A549 (cell line): ENCODE measurements around the gene PBX2. TPM values are rescaled to one million over a fixed set of nuclear protein-coding genes. Genes with fewer than 3 reads are reported as not detected.
"Not testable (repeated sequence)": the region's sequence is repeated elsewhere in the genome, so short reads cannot be mapped to it uniquely, and the experiment has no call there.

Source experiments
- ATAC-seq, 2 experiments: fragments of 200-7000 bp in 1 of 2; fragments of >200 bp in 1 of 2; cut with Nextera tagmentation in 1 of 2; cut with Tn5 transposase in 1 of 2; 3 replicates each; pipeline versions ENCODE4 v1.8.0 to v1.9.1; 2018 to 2020; ENCODE audit warnings: mild to moderate bottlenecking in 1 of 2, moderate library complexity in 1 of 2
- CTCF ChIA-PET: fragments of 300-600 bp; sonication (Branson Sonifier 250); formaldehyde crosslinking; extraction: SDS; loops from one replicate; lab custom pipeline; 2021; ENCODE audit warnings: antibody characterized with exemption, inconsistent platforms; lab: Yijun Ruan, JAX
- POLR2A ChIA-PET: fragments of 350-600 bp; formaldehyde crosslinking; extraction: SDS; loops from one replicate; lab custom pipeline; 2021; ENCODE audit warnings: antibody characterized with exemption, inconsistent platforms; lab: Yijun Ruan, JAX
- DNase-seq, 2 experiments: peaks; one replicate each; pipeline versions ENCODE4 v3.0.0 to v3.0.0-alpha.2; 2011 to 2016; ENCODE audit warnings: low read depth in 1 of 2, low spot score in 1 of 2
- FAIRE-seq: peaks from 2 replicates; lab custom pipeline; 2011; peaks lifted over from hg19 to GRCh38; lab: Jason Lieb, UNC
- H3K27ac ChIP-seq, 2 experiments: fragments of >200 bp; sonication (Bioruptor Twin); formaldehyde crosslinking; 3 replicates each; pipeline ENCODE4 v1.5.1; 2016 to 2017
- H3K4me1 ChIP-seq: fragments of >200 bp; sonication (Bioruptor Twin); formaldehyde crosslinking; 3 replicates; pipeline ENCODE4 v1.6.1; 2016
- H3K4me2 ChIP-seq: fragments of >200 bp; sonication (Bioruptor Twin); formaldehyde crosslinking; 3 replicates; pipeline ENCODE4 v1.6.1; 2016
- H3K4me3 ChIP-seq: fragments of >200 bp; sonication (Bioruptor Twin); formaldehyde crosslinking; 3 replicates; pipeline ENCODE4 v1.5.1; 2016
- H3K9me3 ChIP-seq: fragments of >200 bp; sonication (Bioruptor Twin); formaldehyde crosslinking; 3 replicates; pipeline ENCODE4 v1.6.1; 2016
- CBX2 ChIP-seq: fragments of 200-600 bp; sonication (generic); IDR thresholded peaks from 2 replicates; pipeline ENCODE4 v1.6.1; 2016; ENCODE audit warnings: low read depth, mild to moderate bottlenecking, borderline replicate concordance
- CBX8 ChIP-seq: fragments of 200-600 bp; sonication (generic); IDR thresholded peaks from 2 replicates; pipeline ENCODE4 v1.6.1; 2016
- EP300 ChIP-seq, 2 experiments: fragments of >200 bp; sonication (Bioruptor Twin); formaldehyde crosslinking; IDR thresholded peaks; 2 replicates in 1 of 2; 3 replicates in 1 of 2; pipeline ENCODE4 v1.6.1; 2016 to 2017
- JUN ChIP-seq, 2 experiments: fragments of >200 bp; sonication (Bioruptor Twin); formaldehyde crosslinking; IDR thresholded peaks; 2 replicates in 1 of 2; 3 replicates in 1 of 2; pipeline ENCODE4 v1.6.1; 2016 to 2017
- MAFK ChIP-seq: fragments of 450-650 bp; IDR thresholded peaks from 2 replicates; pipeline ENCODE4 v1.6.1; 2014; ENCODE audit not compliant: partially characterized antibody
- MYC ChIP-seq: IDR thresholded peaks from 2 replicates; pipeline ENCODE4 v1.6.1; 2012; ENCODE audit warnings: mild to moderate bottlenecking, inconsistent platforms, low read length, improper control_type of control experiment, borderline replicate concordance
- NFE2L2 ChIP-seq: fragments of 150-350 bp; conservative IDR thresholded peaks from 2 replicates; pipeline ENCODE4 v1.6.1; 2014; ENCODE audit warnings: low read length
- POLR2AphosphoS2 ChIP-seq: conservative IDR thresholded peaks from 2 replicates; pipeline ENCODE4 v1.6.1; 2012; ENCODE audit warnings: low read length, improper control_type of control experiment, inconsistent platforms
- RARB ChIP-seq: fragments of 250-450 bp; sonication (Bioruptor Pico); IDR thresholded peaks from 2 replicates; pipeline ENCODE4 v1.8.0; 2021; ENCODE audit warnings: mild to moderate bottlenecking, moderate library complexity
- RCOR1 ChIP-seq: fragments of 150-350 bp; IDR thresholded peaks from 2 replicates; pipeline ENCODE4 v1.6.1; 2014; ENCODE audit warnings: antibody characterized with exemption, low read length, low read depth
- REST ChIP-seq: fragments of 200-600 bp; sonication (generic); IDR thresholded peaks from 2 replicates; pipeline ENCODE4 v1.6.1; 2016; ENCODE audit warnings: antibody characterized with exemption, mild to moderate bottlenecking, moderate library complexity
- RNF2 ChIP-seq: fragments of 200-600 bp; sonication (generic); IDR thresholded peaks from 2 replicates; pipeline ENCODE4 v1.6.1; 2016; ENCODE audit warnings: low read depth, mild to moderate bottlenecking, antibody characterized with exemption, moderate library complexity, borderline replicate concordance
- SMC3 ChIP-seq: fragments of >200 bp; sonication (Bioruptor Twin); formaldehyde crosslinking; IDR thresholded peaks from 3 replicates; pipeline ENCODE4 v1.6.1; 2018; ENCODE audit warnings: inconsistent platforms
- SREBF2 ChIP-seq: fragments of 450-650 bp; IDR thresholded peaks from 2 replicates; pipeline ENCODE4 v1.6.1; 2014; ENCODE audit warnings: mild to moderate bottlenecking, moderate library complexity
- ZSCAN20 ChIP-seq: fragments of 250-450 bp; sonication (Bioruptor Pico); IDR thresholded peaks from 2 replicates; pipeline ENCODE4 v1.8.0; 2022; ENCODE audit warnings: mild to moderate bottlenecking, moderate library complexity
- WGBS: methylation state at CpG from one replicate; pipeline ENCODE4 v1.1.6; 2017; ENCODE audit errors: missing lambda C conversion rate; 5-methylcytosine and 5-hydroxymethylcytosine counted together
- polyA plus RNA-seq, 4 experiments: library from polyadenylated mRNA; depleted of rRNA in 3 of 4; stranded (reverse); fragments of >200 nt; fragmentation: RNase III in 1 of 4; extraction: RNeasy Plus Mini Kit Qiagen cat#74134 plus additional on column Dnase treatment in 1 of 4; gene quantifications; 2 replicates in 3 of 4; 3 replicates in 1 of 4; pipeline ENCODE4 v1.2.3, GENCODE V29; 2011 to 2017
- TF ChIP-seq, protein P1 (sequence below): fragments of 150-350 bp; IDR thresholded peaks from 2 replicates; pipeline ENCODE4 v1.6.1; 2014; ENCODE audit warnings: low read depth, mild to moderate bottlenecking, low read length
- TF ChIP-seq, protein P2 (sequence below): fragments of 250-450 bp; sonication (Bioruptor Pico); IDR thresholded peaks from 2 replicates; pipeline ENCODE4 v1.5.0; 2021; ENCODE audit warnings: mild to moderate bottlenecking, moderate library complexity, borderline replicate concordance

PBX2 gene
- polyA plus RNA-seq, 2 of the 4 experiments (the other 2 are of a cell fraction), result 27.0 to 30.8 TPM

- CTCF ChIA-PET, result interaction anchor here (0.7 to 2.2 kb wide), 3 partner anchors 12 to 76 kb away, joined by 6 to 17 read pairs (median 8); no protein-coding TSS in a partner anchor
- H3K4me3 ChIP-seq, result no peak overlapping the region
- H3K4me2 ChIP-seq, result peak overlapping the region; percentile 91; the same call in 2 of the 3 replicates
These were observed 4.4 kb upstream of the PBX2 start for GRCh38 chr6:32194388-32194787.

DNA sequence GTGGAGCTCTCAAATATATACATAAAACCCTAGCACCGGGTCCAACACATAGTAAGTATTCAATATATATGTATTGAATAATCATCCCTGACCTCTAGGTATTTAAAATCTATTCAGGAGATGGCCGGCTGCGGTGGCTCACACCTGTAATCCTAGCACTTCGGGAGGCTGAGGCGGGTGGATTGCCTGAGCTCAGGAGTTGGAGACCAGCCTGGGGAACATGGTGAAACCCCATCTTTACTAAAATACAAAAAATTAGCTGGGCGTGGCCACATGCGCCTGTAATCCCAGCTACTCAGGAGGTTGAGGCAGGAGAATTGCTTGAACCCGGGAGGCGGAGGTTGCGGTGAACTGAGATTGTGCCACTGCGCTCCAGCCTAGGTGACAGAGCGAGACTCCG lies 3.1 kb upstream of the PBX2 start:
- DNase-seq, FAIRE-seq, H3K4me3 ChIP-seq, H3K27ac ChIP-seq, ATAC-seq, H3K9me3 ChIP-seq, H3K4me2 ChIP-seq, POLR2A ChIA-PET: not testable (repeated sequence)
- WGBS, result 86% methylated on average over 9 of the region's 13 CpGs
- peaks cover 39% of the 10 kb centered on the region for H3K4me1 ChIP-seq
- CTCF ChIA-PET, result interaction anchor here (1.2 to 2.3 kb wide), 2 partner anchors 68 to 75 kb away, joined by 4 to 10 read pairs; no protein-coding TSS in a partner anchor

More at GRCh38 chr6:32194388-32194787, 4.4 kb upstream of the PBX2 start:
- Histone ChIP-seq H3K27ac (peak overlapping the region in 1 of 2 experiments; percentile 92; a peak in 3 of 6 replicates), H3K4me1 (peaks cover 29% of the 10 kb centered on the region), H3K9me3 (no peaks in the 10 kb centered on the region)
- FAIRE-seq (no peak), DNase-seq (no peak), ATAC-seq (no peak)
- TF ChIP-seq MAFK, result no peak
- TF ChIP-seq, protein P1, sequence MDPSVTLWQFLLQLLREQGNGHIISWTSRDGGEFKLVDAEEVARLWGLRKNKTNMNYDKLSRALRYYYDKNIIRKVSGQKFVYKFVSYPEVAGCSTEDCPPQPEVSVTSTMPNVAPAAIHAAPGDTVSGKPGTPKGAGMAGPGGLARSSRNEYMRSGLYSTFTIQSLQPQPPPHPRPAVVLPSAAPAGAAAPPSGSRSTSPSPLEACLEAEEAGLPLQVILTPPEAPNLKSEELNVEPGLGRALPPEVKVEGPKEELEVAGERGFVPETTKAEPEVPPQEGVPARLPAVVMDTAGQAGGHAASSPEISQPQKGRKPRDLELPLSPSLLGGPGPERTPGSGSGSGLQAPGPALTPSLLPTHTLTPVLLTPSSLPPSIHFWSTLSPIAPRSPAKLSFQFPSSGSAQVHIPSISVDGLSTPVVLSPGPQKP, result no peak
- TF ChIP-seq JUN (IDR thresholded peaks at IDR 0.05), result no peak
- no peak for TF ChIP-seq SMC3
- TF ChIP-seq, protein P2, sequence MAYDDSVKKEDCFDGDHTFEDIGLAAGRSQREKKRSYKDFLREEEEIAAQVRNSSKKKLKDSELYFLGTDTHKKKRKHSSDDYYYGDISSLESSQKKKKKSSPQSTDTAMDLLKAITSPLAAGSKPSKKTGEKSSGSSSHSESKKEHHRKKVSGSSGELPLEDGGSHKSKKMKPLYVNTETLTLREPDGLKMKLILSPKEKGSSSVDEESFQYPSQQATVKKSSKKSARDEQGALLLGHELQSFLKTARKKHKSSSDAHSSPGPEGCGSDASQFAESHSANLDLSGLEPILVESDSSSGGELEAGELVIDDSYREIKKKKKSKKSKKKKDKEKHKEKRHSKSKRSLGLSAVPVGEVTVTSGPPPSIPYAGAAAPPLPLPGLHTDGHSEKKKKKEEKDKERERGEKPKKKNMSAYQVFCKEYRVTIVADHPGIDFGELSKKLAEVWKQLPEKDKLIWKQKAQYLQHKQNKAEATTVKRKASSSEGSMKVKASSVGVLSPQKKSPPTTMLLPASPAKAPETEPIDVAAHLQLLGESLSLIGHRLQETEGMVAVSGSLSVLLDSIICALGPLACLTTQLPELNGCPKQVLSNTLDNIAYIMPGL (CRISPR knock-in tag), result no peak
- no peak for TF ChIP-seq EP300 (IDR thresholded peaks at IDR 0.05)
- no peak for TF ChIP-seq RCOR1
- TF ChIP-seq ZSCAN20 (CRISPR knock-in tag), result no peak
- TF ChIP-seq SREBF2, result no peak
- no peak for TF ChIP-seq CBX8
- TF ChIP-seq POLR2AphosphoS2, result no peak
- no peak for TF ChIP-seq RNF2
- TF ChIP-seq CBX2, result no peak
- TF ChIP-seq MYC, result no peak
- 85% methylated on average over 4 of the region's 4 CpGs for WGBS
- POLR2A ChIA-PET, result interaction anchor here (0.5 kb wide), 1 partner anchor 600 kb away, joined by 3 read pairs; no protein-coding TSS in a partner anchor

DNA sequence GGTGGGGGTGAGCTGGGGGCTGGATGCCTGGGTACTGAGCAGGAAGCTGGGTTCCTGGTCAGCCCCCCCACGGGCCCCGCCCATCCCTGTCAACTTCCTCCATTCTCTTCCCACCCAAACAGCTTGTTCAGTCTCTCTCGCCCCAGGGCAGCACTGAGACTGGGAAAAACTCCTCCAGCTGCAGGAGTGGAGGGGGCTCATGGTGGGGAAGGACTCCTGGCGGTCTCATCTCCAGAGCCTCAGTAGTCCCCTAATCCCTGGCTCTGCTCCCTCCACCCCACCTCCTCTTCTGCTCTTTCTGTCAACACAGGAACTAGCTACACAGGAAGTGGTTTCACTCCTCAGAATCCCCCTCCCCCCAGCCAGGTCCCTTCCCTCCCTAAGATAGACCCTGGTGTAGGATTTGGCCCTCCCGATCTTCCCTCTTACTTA lies 2.6 kb upstream of the PBX2 start, which contains the start of gene GPSM3:
Gene GPSM3, minus strand, starts transcription at position 36 of the 432 bp plus-strand sequence. CDS start 130 bp downstream, outside the sequence.
- no peak for ATAC-seq
- CTCF ChIA-PET, result interaction anchor here (0.6 to 2.3 kb wide), 4 partner anchors 38 to 164 kb away, joined by 3 to 10 read pairs (median 4); no protein-coding TSS in a partner anchor
- H3K4me1 ChIP-seq, result peaks cover 39% of the 10 kb centered on the region

More for the DNA sequence above, 2.6 kb upstream of the PBX2 start, which contains the start of gene GPSM3:
- Histone ChIP-seq H3K27ac (peak within 1 kb of the TSS; percentile 30 to 100; a peak in 4 of 6 replicates), H3K4me3 (no peak within 1 kb of the TSS), H3K9me3 (no peaks in the 10 kb centered on the region), H3K4me2 (peak within 1 kb of the TSS; percentile 23; the same call in 1 of the 3 replicates)
- FAIRE-seq (no peak), DNase-seq (no peak)
- no peak for TF ChIP-seq RNF2
- TF ChIP-seq RARB (CRISPR knock-in tag), result no peak
- no peak for TF ChIP-seq NFE2L2
- no peak for TF ChIP-seq REST
- WGBS, result 77% methylated on average over 5 of the region's 5 CpGs
- POLR2A ChIA-PET, result no interaction called here
